ENCODE data around the gene C1orf35.

GRCh38 chr1:228104526-228105269 is 1.6 kb upstream of the C1orf35 start:
- TF ChIP-seq CTCF (IDR thresholded peaks at IDR 0.05) (no peak), TCF7L2 (IDR thresholded peaks at IDR 0.05; ENCODE audit: low read depth, low read length) (no peak), REST (IDR thresholded peaks at IDR 0.05; ENCODE audit: insufficient read depth in 1 of 2, low read depth in 2 of 2, low read length in 1 of 2) (no peak), SIN3A (IDR thresholded peaks at IDR 0.05; ENCODE audit: borderline replicate concordance, insufficient read depth, low read depth, low read length) (no peak)
